HG02973 (cell line): ENCODE results near the gene TPK1.

Source experiments
- ATAC-seq: cut with Tn5 transposase; IDR thresholded peaks from one replicate; pipeline ENCODE4 v1.9.1; 2021; ENCODE audit warnings: moderate library complexity; ENCODE audit not compliant: unreplicated experiment

TPK1 gene

DNA sequence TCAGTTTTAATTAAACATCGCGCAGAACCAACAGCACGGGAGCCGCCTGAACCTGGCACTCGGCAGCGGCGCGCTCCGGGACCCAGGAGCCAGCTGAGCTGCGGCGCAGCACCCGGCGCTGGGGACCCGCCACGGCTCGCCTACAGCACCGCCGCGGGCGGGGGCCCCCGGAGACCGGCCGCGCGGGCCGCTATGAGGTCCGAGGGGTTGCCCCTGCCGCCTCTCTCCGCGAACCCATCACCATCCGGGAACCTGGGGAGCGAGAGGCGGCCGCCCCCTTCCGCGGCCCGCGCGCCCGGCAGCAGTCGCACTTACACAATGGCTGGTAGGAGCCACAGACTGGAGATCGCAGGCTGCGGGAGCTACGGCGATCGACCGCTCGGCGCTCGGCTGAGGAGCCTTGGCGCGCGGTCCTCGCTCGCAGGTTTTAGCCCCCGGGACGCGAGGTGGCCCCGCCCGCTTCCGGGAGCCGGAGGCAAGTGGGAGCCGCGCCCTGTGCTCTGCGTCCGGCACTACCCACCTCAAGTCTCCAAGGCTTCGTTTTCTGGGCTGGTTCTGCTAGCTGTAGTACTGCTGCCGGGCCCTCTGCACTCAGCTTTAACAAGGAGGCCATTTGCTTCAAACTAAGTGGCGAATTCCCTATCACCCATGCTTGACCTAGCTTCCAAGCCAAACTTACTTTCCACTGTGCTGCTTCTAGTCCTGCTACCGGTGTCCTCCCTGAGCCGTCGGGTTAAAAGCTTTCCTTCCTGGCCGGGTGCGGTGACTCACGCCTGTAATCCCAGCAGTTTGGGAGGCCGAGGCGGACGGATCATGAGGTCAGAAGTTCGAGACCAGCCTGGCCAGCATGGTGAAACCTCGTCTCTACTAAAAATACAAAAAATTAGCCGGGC is at the start of gene TPK1:
TPK1 (minus strand) TSS at position 402 of the 893 bp plus-strand sequence. CDS start 451 bp downstream, outside the sequence.
- ATAC-seq, result peak; percentile 84

DNA sequence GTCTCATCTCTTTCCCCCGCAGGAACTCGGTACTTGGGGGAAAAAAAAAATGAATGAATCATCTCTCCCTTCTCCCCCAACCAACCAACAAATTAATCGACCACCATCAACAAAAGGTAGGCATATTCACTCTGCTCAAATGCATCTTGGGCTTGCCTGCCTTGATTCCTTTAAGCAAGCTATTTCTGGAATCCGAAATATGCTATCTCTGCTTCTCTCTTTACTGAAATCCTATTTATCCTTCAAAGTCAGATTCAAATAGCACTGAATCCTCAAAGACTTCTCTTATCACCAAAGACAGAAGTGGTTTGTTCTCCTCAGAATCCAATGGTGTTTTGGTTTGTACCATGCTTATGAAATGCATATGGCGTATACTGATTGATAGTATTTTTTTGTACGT is 49.6 kb upstream of the TPK1 start:
- ATAC-seq, result no peak

DNA sequence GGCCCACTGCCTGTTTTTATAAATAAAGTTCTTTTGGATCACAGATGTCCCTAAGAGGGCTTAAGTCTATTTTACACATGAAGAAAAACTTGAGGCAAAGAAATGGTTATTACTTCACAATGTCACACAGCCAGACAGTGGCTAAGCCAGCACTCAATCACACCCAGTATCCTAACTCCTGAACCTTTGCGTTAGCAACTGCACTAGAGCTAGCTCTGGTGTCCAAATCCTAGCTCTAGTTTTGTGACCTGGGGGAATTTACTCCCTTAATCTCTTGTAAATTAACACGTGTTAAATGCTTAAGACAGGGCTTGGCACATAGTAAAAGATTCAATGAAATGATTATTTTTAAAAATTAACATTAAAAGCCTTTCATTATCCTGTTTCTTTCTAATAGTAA is 49.0 kb upstream of the TPK1 start:
- ATAC-seq, result no peak

DNA sequence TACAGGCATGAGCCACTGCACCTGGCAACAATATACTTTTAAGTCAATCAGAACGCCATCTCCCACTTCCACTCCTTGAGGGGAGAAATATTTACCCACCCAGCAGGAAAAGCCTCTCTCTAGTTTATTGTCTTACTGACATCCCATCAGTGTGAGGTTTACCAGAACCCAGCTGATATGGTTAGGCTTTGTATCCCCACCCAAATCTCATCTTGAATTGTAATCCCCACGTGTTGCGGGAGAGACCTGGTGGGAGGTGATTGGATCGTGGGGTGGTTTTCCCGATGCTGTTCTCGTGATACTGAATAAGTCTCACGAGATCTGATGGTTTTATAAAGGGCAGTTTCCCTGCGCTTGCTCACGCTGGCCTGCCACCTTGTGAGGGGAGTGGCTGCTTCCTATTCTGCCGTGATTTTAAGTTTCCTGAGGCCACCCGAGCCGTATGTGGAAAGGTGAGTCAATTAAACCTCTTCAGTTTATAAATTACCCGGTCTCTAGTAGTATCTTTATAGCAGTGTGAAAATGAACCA is 37.5 kb upstream of the TPK1 start:
- ATAC-seq, result no peak

DNA sequence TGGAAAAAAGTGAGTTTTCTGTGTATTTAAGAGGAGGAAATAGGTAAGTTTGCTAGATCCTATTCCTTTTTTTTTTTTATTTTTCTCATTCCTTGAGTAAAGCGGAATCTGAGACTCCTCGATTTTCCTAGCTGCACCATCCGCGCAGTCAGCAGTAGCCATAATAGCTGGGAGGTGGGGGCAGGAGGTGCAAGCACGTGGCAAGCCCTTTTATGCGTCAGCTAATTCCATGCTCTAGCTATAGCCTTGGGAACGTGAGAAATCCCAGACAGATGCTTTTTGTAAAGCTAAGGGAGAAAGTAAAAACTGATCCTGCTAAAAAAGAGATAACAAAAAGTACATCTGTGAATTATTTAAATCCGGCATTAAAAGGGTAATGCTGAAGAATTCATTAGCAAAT is 33.2 kb upstream of the TPK1 start:
- no peak for ATAC-seq

DNA sequence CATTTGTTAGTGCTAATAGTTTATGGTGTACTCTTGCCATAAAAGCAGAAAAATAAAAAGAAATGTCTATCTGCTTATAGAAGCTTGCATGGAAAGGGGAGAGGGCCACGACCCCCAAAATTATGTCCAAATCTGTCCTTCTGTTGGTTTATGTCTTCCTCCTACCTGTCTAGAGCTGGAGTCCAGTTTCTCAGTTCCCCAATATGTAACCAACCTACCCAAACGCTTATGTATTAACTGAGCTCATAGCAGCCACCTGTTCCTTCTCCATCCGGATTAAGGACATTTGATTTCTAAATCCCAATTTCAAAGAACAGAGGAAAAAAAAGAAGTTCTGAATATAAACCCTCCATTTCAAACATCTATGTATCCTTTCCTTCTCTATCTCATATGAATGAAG is 30.3 kb upstream of the TPK1 start:
- ATAC-seq, result no peak

DNA sequence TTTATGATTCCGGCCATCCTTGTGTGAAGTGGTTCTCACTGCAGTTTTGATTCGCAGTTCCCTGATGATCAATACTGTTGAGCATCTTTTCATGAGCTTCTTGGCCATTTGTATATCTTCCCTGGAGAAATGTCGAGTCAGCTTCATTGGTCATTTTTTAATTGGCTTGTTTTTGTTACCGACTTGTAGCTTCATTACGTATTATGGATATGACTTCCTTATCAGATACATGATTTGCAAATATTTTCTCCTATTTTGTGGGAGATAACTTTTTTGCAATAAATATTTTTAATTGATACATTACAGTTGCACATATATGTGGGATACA is 27.4 kb upstream of the TPK1 start:
- ATAC-seq, result no peak

DNA sequence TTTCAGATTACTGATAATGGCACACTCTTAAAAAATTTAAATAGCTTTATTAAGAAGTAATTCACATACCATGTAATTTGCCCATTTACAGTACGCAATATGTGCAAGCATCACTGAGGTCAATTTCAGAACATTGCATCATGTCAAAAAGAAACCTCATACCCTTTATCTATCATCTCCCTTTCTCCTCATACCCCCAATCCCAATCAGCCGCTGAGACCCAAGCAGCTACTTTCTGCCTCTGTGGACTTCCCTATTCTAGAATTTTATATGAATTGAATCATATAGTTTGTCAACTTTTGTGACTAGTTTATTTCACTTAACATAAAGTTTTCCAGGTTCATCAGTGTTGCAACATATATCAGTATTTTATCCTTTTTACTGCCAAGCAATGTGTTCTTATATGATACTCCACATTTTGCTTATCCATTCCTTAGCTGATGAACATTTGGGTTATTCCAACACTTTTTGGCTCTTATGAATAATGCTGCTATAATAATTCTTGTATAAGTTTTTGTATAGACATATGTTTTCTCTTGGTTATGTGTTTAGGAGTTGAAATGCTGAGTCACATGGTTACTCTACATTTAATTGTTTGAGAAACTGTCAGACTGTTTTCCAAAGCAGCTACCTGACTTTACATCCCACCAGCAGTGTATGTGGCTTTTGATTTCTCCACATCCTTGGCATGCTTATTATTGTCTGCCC is 26.9 kb upstream of the TPK1 start:
- no peak for ATAC-seq

DNA sequence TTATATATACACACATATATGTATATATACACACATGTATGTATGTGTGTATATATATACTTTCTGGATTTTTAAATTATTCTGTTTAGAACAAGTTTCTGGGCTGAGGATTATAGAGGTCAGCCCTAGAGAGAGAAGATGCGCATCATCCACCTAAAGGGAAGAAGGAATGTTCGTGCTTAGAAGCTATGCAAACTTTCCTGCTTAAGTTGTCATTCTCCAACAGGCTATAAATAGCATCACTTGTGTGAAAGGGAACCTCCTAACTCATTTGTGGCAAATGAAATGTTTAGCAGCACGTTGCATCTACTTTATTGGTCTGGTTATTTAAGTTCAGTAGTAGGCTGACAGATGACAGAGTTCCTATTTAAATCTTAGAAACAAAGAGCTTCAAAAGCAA is 23.9 kb upstream of the TPK1 start:
- ATAC-seq, result no peak

DNA sequence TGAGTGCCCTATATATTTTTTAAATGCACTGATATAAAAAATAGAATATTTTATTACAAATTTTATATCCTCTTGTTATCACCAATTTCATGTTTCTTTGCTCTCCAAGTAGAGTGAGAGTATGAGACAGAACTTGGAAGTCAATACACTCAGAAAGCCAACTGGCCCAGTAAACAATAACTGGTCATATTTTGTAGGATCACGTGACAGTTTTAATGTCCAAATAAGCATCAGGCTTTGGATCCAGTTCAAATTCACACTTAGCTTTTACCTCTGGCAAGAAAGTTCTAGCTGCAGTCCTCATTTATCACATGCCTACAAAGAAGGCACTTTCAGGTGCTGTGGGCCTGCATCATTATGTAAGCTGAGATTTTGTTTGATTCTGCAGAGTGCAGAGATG is 21.6 kb upstream of the TPK1 start:
- ATAC-seq, result no peak

DNA sequence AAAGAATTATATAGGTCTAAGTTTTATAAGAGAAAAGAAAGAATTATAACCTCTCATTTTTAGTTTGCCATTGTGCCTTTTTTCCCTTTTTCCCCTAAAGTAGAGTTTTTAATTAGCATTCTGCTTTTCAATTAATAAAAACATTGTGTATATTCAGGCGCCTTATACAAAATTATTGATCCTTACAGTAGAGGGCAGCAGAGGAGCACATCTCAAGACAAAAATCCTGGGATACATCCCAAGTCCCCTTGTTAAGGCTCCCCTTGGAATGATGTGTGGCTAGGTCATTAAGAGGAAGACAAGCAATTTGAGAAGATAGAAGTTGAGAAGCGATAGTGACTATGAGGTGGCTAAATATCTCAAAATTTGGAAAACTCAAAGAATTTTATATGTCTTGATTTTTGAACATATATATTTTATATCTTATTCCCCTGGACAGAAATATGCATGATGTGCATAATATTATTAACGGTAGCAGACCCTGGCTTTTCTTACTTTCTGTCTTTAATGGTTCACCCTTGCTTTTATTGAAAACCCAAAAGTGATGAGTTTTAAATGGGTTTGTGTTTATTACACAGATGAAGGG is 19.1 kb upstream of the TPK1 start:
- no peak for ATAC-seq

DNA sequence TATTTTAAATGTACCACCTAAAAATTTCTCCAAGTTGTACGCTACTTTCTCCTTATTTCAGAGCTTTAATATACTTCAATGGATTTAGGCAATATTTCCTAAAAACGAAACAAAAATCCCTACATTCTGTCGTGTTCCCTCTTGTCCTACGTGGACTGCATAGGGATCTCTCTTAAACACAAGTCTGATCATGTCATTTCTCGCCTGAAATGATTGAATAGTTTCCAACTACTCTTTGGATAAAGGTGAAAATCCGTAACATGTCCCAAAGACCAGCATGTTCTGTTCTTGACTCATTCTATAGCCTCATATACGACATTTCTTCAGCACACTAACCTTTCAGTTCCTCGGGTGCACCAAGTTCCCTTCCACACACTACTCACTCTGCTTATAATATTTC is 17.7 kb upstream of the TPK1 start:
- ATAC-seq, result no peak

DNA sequence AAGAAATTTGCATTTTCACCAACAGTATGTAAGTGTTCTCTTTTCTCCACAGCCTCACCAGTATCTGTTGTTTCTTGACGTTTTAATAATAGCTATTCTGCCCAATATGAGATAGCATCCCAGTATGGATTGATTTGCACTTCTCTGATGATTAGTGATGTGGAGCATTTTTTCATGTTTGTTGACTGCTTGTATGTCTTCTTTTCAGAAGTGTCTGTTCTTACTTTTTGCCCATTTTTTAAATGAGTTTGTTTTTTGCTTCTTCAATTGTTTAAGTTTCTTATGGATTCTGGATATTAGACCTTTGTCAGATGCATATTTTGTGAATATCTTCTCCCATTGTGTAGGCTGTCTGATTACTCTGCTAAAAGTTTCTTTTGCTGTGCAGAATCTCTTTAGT is 12.2 kb upstream of the TPK1 start:
- ATAC-seq, result no peak

DNA sequence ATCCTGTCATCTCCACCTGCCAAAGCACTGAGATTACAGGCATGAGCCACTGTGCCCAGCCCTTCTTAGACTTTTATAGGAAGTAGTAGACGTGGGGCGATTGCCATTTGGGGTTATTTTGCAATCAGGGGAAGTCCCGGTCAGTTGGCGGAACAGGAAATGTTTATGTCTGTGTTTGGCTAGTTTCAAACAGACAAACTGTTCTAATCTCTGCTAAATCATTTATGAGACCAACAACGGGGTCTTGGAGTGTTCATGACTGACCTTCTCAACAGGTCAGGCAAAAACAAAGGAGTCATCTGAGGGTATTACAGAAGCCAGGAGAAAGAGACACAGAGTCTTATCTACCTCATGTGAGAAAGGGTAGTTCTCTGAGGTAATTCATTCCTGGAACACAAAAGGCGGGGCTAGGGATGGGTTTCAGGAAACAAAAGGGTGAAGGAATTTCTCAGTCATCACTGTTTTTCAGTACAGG is 6.6 kb upstream of the TPK1 start:
- peak; percentile 83 for ATAC-seq

DNA sequence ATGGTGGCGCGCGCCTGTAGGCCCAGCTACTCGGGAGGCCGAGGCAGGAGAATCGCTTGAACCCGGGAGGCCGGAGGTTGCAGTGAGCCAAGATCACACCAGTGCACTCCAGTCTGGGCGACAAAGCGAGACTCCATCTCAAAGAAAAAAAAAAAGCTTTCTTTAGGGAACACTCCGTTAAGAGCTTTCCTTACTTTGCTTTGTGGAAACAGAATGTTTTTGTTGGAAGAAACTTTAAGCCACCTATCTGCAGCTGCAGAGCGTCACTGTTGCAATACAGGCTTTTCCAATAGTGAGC is 641 bp upstream of the TPK1 start:
- ATAC-seq, result no peak

DNA sequence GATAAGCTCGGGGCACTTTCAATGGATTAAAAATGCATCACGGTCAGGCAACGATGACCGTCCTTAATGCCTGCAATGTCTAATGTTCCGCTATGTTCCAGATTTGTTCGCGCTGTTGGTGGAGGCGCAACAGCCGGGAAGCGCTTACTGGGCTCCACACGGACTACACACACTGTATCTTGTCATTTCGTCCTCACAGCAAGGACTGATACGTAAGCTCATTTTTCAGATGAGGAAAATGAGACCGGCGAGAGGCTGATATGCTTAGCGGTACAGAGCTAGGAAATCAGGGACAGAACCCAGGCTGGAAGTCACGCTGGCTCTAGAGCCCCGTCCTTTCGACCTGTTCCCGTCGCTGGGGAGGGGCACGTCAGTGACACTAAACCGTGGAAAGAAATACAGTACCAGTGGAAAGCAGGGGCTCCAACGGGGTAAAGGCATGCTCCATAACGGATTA is 670 bp downstream of the TPK1 start:
- ATAC-seq, result peak; percentile 24

DNA sequence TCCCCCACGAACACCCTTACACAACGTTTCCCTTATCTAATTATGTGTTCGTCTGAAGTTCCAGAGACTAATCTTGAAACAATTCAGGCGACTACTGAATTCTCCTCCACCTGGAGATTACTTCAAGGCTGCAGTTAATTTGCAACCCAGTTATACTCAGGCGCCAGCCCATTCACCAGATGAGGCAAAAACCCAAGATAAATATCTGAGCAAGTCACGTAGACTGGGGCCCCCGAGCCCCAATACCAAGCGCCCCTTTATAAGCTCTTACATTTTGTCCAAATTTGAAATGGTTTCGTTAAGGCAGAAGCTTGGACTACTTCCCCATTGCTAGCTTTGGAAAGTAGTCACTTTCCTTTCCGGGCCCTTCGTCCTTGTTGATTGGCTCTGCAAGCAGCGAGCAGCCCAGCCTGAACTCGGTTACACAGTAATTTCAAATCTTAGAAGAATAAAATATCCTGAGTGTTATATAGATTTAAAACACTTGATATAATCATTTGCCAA is 1.2 kb downstream of the TPK1 start:
- peak; percentile 29 for ATAC-seq

DNA sequence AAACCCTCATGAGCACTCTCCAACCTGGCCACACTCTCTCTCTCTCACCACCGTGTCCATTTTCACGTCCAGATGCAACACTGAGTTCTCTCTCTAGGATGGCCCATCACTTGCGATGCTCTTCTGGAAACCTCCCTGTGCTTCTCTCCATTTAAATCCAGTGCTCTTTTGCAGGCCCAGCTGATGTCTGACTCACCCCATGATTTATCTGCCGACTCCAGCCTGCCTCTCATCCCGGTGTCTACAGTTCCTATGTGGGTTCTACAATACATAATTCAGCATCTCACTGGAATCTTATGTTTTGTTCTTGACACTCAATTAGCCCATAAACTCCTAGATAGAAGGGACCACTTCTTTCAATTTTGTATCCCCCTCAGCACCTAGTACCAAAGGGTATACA is 5.0 kb downstream of the TPK1 start:
- no peak for ATAC-seq

DNA sequence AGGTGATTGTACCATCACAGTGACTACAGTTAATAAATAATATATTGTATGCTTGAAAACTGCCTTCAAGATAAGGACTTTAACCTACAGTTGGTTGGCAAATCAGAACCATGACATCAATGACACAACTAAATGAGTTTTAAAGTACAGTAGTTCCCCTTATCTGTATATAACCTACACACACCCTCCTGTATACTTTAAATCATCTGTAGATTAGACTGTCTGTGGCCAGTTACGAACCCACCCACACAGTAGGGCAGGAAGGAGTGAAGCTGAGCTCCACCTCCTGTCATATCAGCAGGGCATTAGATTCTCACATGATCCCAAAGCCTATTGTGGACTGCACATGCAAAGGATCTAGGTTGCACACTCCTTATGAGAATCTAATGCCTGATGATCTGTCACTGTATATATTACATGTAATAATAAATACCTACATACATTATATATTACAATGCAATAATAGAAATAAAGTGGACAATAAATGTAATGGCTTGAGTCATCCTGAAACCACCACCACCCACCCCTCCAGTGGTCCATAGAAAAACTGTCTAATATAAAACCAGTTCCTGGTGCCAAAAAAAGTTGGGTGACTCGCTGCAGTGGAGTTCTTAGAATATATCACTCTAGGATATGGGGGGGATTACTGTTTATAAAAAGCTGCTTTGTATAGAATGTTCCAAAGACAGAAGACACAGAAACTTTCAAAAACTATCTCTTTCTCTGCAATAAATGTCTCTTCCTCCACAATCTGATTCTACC is 5.6 kb downstream of the TPK1 start:
- ATAC-seq, result no peak

DNA sequence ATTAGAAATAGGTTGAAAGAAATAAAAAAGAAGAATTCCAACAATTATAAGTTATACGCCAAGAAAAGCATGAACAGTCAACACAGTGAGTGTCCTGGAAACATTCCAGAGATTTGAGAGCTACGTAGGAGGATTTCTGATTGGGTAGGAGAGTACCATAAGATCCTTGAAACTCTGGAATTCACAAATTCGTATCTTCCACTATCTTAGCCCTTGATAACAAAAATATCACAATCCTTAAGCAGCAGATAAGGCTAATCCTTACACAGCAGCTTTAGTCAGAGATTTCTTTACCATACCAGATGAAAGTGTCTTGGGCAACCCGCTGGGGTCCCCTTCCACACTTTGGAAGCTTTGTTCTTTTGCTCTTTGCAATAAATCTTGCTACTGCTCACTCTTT is 8.2 kb downstream of the TPK1 start:
- ATAC-seq, result no peak

DNA sequence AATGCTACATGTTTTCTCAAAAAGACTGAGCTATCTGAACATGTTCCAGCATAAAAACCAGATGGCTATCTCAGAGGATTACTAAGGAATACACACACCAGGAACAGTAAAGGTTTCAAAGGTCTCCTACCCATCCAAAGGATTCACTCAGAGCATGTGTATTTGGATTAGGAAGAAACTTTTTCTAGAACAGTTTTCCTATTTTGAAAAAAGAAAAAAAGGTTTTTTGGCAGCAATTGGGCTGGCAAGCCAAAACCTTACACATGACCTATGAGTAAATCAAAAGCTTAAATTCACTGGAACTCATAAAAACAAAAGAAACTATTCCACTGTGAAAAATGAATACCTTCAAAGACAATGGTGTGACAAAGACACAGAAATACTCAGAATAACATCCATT is 9.6 kb downstream of the TPK1 start:
- ATAC-seq, result no peak
